Inferior parietal cortex (tissue), 1 donor: ENCODE data around the gene RNF43.
"Not testable (repeated sequence)": the region's sequence is repeated elsewhere in the genome, so short reads cannot be mapped to it uniquely, and the experiment has no call there.

Experiments used
- DNase-seq: peaks from one replicate; pipeline ENCODE4 v3.0.0-alpha.2; 2016; ENCODE audit errors: extremely low spot score

RNF43 gene

GRCh38 chr17:58409432-58409831 is 7.9 kb downstream of the RNF43 start:
- DNase-seq, result no peak

- DNase-seq, result no peak
Measured at GRCh38 chr17:58403311-58403710, 14.0 kb downstream of the RNF43 start.

- no peak for DNase-seq
Measured at GRCh38 chr17:58402679-58403078, 14.7 kb downstream of the RNF43 start.

GRCh38 chr17:58402047-58402446 is 15.3 kb downstream of the RNF43 start:
- no peak for DNase-seq

- no peak for DNase-seq
Measured at GRCh38 chr17:58401287-58401686, 16.0 kb downstream of the RNF43 start.

GRCh38 chr17:58400826-58401225 is 16.5 kb downstream of the RNF43 start:
- DNase-seq, result no peak

GRCh38 chr17:58399974-58400373 is 17.4 kb downstream of the RNF43 start:
- DNase-seq, result no peak

- DNase-seq, result no peak
Measured at GRCh38 chr17:58398574-58399266, 18.6 kb downstream of the RNF43 start.

- not testable (repeated sequence) for DNase-seq
Measured at GRCh38 chr17:58397421-58397820, 19.9 kb downstream of the RNF43 start.

- DNase-seq, result no peak
Measured at GRCh38 chr17:58396173-58396572, 21.2 kb downstream of the RNF43 start.

GRCh38 chr17:58394534-58395223 is 22.7 kb downstream of the RNF43 start:
- no peak for DNase-seq

- no peak for DNase-seq
Measured at GRCh38 chr17:58391302-58391984, 25.9 kb downstream of the RNF43 start.

- no peak for DNase-seq
Measured at GRCh38 chr17:58390884-58391283, 26.4 kb downstream of the RNF43 start.

GRCh38 chr17:58388302-58389190 is 28.8 kb downstream of the RNF43 start:
- no peak for DNase-seq

GRCh38 chr17:58387834-58388233 is 29.5 kb downstream of the RNF43 start:
- DNase-seq, result no peak

GRCh38 chr17:58386708-58387107 is 30.6 kb downstream of the RNF43 start:
- DNase-seq, result no peak

- DNase-seq, result no peak
Measured at GRCh38 chr17:58385359-58385899, 31.9 kb downstream of the RNF43 start.

GRCh38 chr17:58384897-58385296 is 32.4 kb downstream of the RNF43 start:
- no peak for DNase-seq

- no peak for DNase-seq
Measured at GRCh38 chr17:58383892-58384462, 33.4 kb downstream of the RNF43 start.

- DNase-seq, result no peak
Measured at GRCh38 chr17:58382872-58383242, 34.5 kb downstream of the RNF43 start.
